Naive B cell (primary cell): ENCODE results near the gene RHOBTB1. TPM values are rescaled to one million over a fixed set of nuclear protein-coding genes. Genes with fewer than 3 reads are reported as not detected.
"Not testable (repeated sequence)": the region's sequence is repeated elsewhere in the genome, so short reads cannot be mapped to it uniquely, and the experiment has no call there.

ENCODE experiments used
- ATAC-seq, 2 donors: fragments of 150-1000 bp; cut with Tn5 transposase; 2 replicates each; pipeline ENCODE4 v1.10.0; 2021; ENCODE audit warnings: low read depth in 2 of 2, mild to moderate bottlenecking in 2 of 2, moderate library complexity in 2 of 2
- DNase-seq: peaks from one replicate; pipeline ENCODE4 v3.0.0; 2022
- H3K27ac Mint-ChIP-seq, 6 donors: one replicate each; pipeline ENCODE4 v1.8.0; 2020 to 2022; ENCODE audit warnings: mild to moderate bottlenecking in 6 of 6, mixed read lengths in 6 of 6, moderate library complexity in 5 of 6, inconsistent platforms in 2 of 6
- H3K27me3 Mint-ChIP-seq, 3 donors: one replicate each; pipeline ENCODE4 v1.8.0; 2021 to 2022; ENCODE audit warnings: mixed read lengths in 3 of 3, mild to moderate bottlenecking in 1 of 3
- H3K36me3 Mint-ChIP-seq, 2 donors: one replicate each; pipeline ENCODE4 v1.8.0; 2020 to 2022; ENCODE audit warnings: mixed read lengths in 2 of 2, inconsistent platforms in 1 of 2, mild to moderate bottlenecking in 1 of 2
- H3K4me1 Mint-ChIP-seq, 3 donors: one replicate each; pipeline ENCODE4 v1.8.0; 2020 to 2022; ENCODE audit warnings: mixed read lengths in 3 of 3, inconsistent platforms in 1 of 3, mild to moderate bottlenecking in 1 of 3, moderate library complexity in 1 of 3
- H3K4me3 Mint-ChIP-seq, 8 donors: one replicate each; pipeline ENCODE4 v1.8.0; 2020 to 2022; ENCODE audit warnings: mild to moderate bottlenecking in 8 of 8, mixed read lengths in 8 of 8, moderate library complexity in 8 of 8, inconsistent platforms in 2 of 8
- H3K9me3 Mint-ChIP-seq, 7 donors: one replicate each; pipeline ENCODE4 v1.8.0; 2020 to 2022; ENCODE audit warnings: mixed read lengths in 7 of 7, mild to moderate bottlenecking in 5 of 7, inconsistent platforms in 2 of 7, moderate library complexity in 1 of 7
- polyA plus RNA-seq, 6 donors: library from polyadenylated mRNA; unstranded; fragments of 300-500 nt; fragmentation: Illumina TruSeq; gene quantifications; one replicate each; pipeline ENCODE4 v1.2.3, GENCODE V29; 2021; ENCODE audit warnings: low read depth in 6 of 6

The RHOBTB1 gene
- polyA plus RNA-seq, 6 donors from 2014 or later = 0.21 to 2.2 (median 0.69) TPM; not detected in 1

GRCh38 chr10:60975716-60976115, 31.7 kb upstream of the RHOBTB1 start:
- no peak overlapping the region for H3K4me3 Mint-ChIP-seq
- H3K27me3 Mint-ChIP-seq = peaks cover 5 to 14% (median 13%) of the 10 kb centered on the region in 3 donors
- no peak for ATAC-seq
- no peaks in the 10 kb centered on the region for H3K36me3 Mint-ChIP-seq
- H3K4me1 Mint-ChIP-seq = no peaks in the 10 kb centered on the region
- no peak for DNase-seq
- peaks cover 0 to 5% (median 0%) of the 10 kb centered on the region in 7 donors for H3K9me3 Mint-ChIP-seq
- no peak overlapping the region for H3K27ac Mint-ChIP-seq

GRCh38 chr10:60974463-60975149, 30.6 kb upstream of the RHOBTB1 start:
- no peak overlapping the region for H3K27ac Mint-ChIP-seq
- H3K36me3 Mint-ChIP-seq = no peaks in the 10 kb centered on the region
- ATAC-seq = no peak
- DNase-seq = no peak
- no peaks in the 10 kb centered on the region for H3K4me1 Mint-ChIP-seq
- no peak overlapping the region for H3K4me3 Mint-ChIP-seq
- peaks cover 0 to 5% (median 0%) of the 10 kb centered on the region in 7 donors for H3K9me3 Mint-ChIP-seq
- peaks cover 5 to 11% (median 10%) of the 10 kb centered on the region in 3 donors for H3K27me3 Mint-ChIP-seq

GRCh38 chr10:60973086-60973485, 29.1 kb upstream of the RHOBTB1 start:
- H3K27me3 Mint-ChIP-seq = peaks cover 13 to 15% (median 14%) of the 10 kb centered on the region in 3 donors
- H3K4me3 Mint-ChIP-seq = no peak overlapping the region
- no peaks in the 10 kb centered on the region for H3K36me3 Mint-ChIP-seq
- H3K4me1 Mint-ChIP-seq = no peaks in the 10 kb centered on the region
- peak overlapping the region in 1 of 6 donors; percentile 28 for H3K27ac Mint-ChIP-seq
- peaks cover 0 to 8% (median 0%) of the 10 kb centered on the region in 7 donors for H3K9me3 Mint-ChIP-seq
- no peak for ATAC-seq
- no peak for DNase-seq

- H3K4me1 Mint-ChIP-seq, H3K9me3 Mint-ChIP-seq, H3K36me3 Mint-ChIP-seq, H3K27ac Mint-ChIP-seq, ATAC-seq, H3K4me3 Mint-ChIP-seq, DNase-seq: not testable (repeated sequence)
- peaks cover 13 to 22% (median 16%) of the 10 kb centered on the region in 3 donors for H3K27me3 Mint-ChIP-seq
Measured at GRCh38 chr10:60972181-60972580, 28.2 kb upstream of the RHOBTB1 start.

- no peak for DNase-seq
- peaks cover 11 to 28% (median 16%) of the 10 kb centered on the region in 3 donors for H3K27me3 Mint-ChIP-seq
- no peaks in the 10 kb centered on the region for H3K4me1 Mint-ChIP-seq
- H3K9me3 Mint-ChIP-seq = peaks cover 0 to 8% (median 0%) of the 10 kb centered on the region in 7 donors
- H3K36me3 Mint-ChIP-seq = no peaks in the 10 kb centered on the region
- no peak overlapping the region for H3K27ac Mint-ChIP-seq
- no peak overlapping the region for H3K4me3 Mint-ChIP-seq
- no peak for ATAC-seq
Measured at GRCh38 chr10:60970526-60970925, 26.5 kb upstream of the RHOBTB1 start.

- H3K27ac Mint-ChIP-seq = no peak overlapping the region
- H3K36me3 Mint-ChIP-seq = no peaks in the 10 kb centered on the region
- peaks cover 0 to 8% (median 0%) of the 10 kb centered on the region in 7 donors for H3K9me3 Mint-ChIP-seq
- no peak overlapping the region for H3K4me3 Mint-ChIP-seq
- DNase-seq = no peak
- peaks cover 0 to 4% (median 2%) of the 10 kb centered on the region in 3 donors for H3K4me1 Mint-ChIP-seq
- ATAC-seq = no peak
- peaks cover 11 to 28% (median 16%) of the 10 kb centered on the region in 3 donors for H3K27me3 Mint-ChIP-seq
Measured at GRCh38 chr10:60968504-60968903, 24.5 kb upstream of the RHOBTB1 start.

GRCh38 chr10:60967854-60968484, 24.0 kb upstream of the RHOBTB1 start:
- ATAC-seq = no peak
- H3K4me1 Mint-ChIP-seq = peaks cover 0 to 4% (median 2%) of the 10 kb centered on the region in 3 donors
- H3K9me3 Mint-ChIP-seq = peaks cover 0 to 8% (median 0%) of the 10 kb centered on the region in 7 donors
- H3K27me3 Mint-ChIP-seq = peaks cover 11 to 28% (median 16%) of the 10 kb centered on the region in 3 donors
- H3K4me3 Mint-ChIP-seq = no peak overlapping the region
- H3K36me3 Mint-ChIP-seq = no peaks in the 10 kb centered on the region
- DNase-seq = no peak
- H3K27ac Mint-ChIP-seq = no peak overlapping the region

- ATAC-seq = no peak
- Mint-ChIP-seq H3K36me3 (no peaks in the 10 kb centered on the region), H3K27me3 (peaks cover 11 to 28% (median 13%) of the 10 kb centered on the region in 3 donors), H3K4me3 (no peak overlapping the region), H3K9me3 (peaks cover 0 to 8% (median 0%) of the 10 kb centered on the region in 7 donors), H3K4me1 (peaks cover 0 to 4% (median 2%) of the 10 kb centered on the region in 3 donors), H3K27ac (no peak overlapping the region)
- DNase-seq = no peak
Measured at GRCh38 chr10:60967260-60967659, 23.3 kb upstream of the RHOBTB1 start.

- H3K27ac Mint-ChIP-seq = peak overlapping the region in 1 of 6 donors; percentile 47
- ATAC-seq (no peak), DNase-seq (no peak)
- H3K9me3 Mint-ChIP-seq = peaks cover 0 to 3% (median 0%) of the 10 kb centered on the region in 7 donors
- H3K4me3 Mint-ChIP-seq = no peak overlapping the region
- peaks cover 7 to 23% (median 9%) of the 10 kb centered on the region in 3 donors for H3K27me3 Mint-ChIP-seq
- peaks cover 7 to 13% (median 12%) of the 10 kb centered on the region in 3 donors for H3K4me1 Mint-ChIP-seq
- no peaks in the 10 kb centered on the region for H3K36me3 Mint-ChIP-seq
Measured at GRCh38 chr10:60965696-60966095, 21.7 kb upstream of the RHOBTB1 start.

- H3K36me3 Mint-ChIP-seq = no peaks in the 10 kb centered on the region
- DNase-seq (peak; percentile 44), ATAC-seq (peak in 1 of 2 donors; percentile 22)
- no peak overlapping the region for H3K4me3 Mint-ChIP-seq
- peaks cover 0 to 3% (median 0%) of the 10 kb centered on the region in 7 donors for H3K9me3 Mint-ChIP-seq
- peaks cover 7 to 23% (median 9%) of the 10 kb centered on the region in 3 donors for H3K27me3 Mint-ChIP-seq
- peaks cover 11 to 23% (median 19%) of the 10 kb centered on the region in 3 donors for H3K4me1 Mint-ChIP-seq
- peak overlapping the region in 1 of 6 donors; percentile 0 for H3K27ac Mint-ChIP-seq
Measured at GRCh38 chr10:60964257-60965235, 20.6 kb upstream of the RHOBTB1 start.

GRCh38 chr10:60963441-60964256, 19.7 kb upstream of the RHOBTB1 start:
- H3K4me1 Mint-ChIP-seq = peaks cover 11 to 23% (median 19%) of the 10 kb centered on the region in 3 donors
- peaks cover 0 to 18% (median 8%) of the 10 kb centered on the region in 3 donors for H3K27me3 Mint-ChIP-seq
- no peak for ATAC-seq
- no peaks in the 10 kb centered on the region for H3K36me3 Mint-ChIP-seq
- no peak for DNase-seq
- no peak overlapping the region for H3K4me3 Mint-ChIP-seq
- no peaks in the 10 kb centered on the region for H3K9me3 Mint-ChIP-seq
- H3K27ac Mint-ChIP-seq = peak overlapping the region in 1 of 6 donors; percentile 0

GRCh38 chr10:60962946-60963345, 19.0 kb upstream of the RHOBTB1 start:
- H3K4me1 Mint-ChIP-seq = peaks cover 11 to 23% (median 19%) of the 10 kb centered on the region in 3 donors
- H3K27ac Mint-ChIP-seq = peak overlapping the region in 1 of 6 donors; percentile 56
- H3K27me3 Mint-ChIP-seq = peaks cover 0 to 12% (median under 1%) of the 10 kb centered on the region in 3 donors

More at GRCh38 chr10:60962946-60963345, 19.0 kb upstream of the RHOBTB1 start:
- no peaks in the 10 kb centered on the region for H3K9me3 Mint-ChIP-seq
- H3K4me3 Mint-ChIP-seq = no peak overlapping the region
- DNase-seq = no peak
- ATAC-seq = no peak
- no peaks in the 10 kb centered on the region for H3K36me3 Mint-ChIP-seq
